IMR-90 (cell line): ENCODE measurements around the gene EXOC5. TPM values are rescaled to one million over a fixed set of nuclear protein-coding genes. Genes with fewer than 3 reads are reported as not detected.

ENCODE experiments used
- ATAC-seq: fragments of 200-7000 bp; cut with Tn5 transposase; 2 replicates; pipeline ENCODE4 v1.9.1; 2020; ENCODE audit warnings: low read depth, mild to moderate bottlenecking, moderate library complexity
- BruUV-seq: library from RNA; stranded (reverse); fragments of 400-500 nt; replicated peaks from 2 replicates; lab custom pipeline; 2021; lab: Mats Ljungman, UMichigan
- CTCF ChIA-PET: fragments of 300-600 bp; formaldehyde crosslinking; extraction: SDS; loops from one replicate; lab custom pipeline; 2021; ENCODE audit warnings: antibody characterized with exemption; lab: Yijun Ruan, JAX
- POLR2A ChIA-PET: fragments of 300-600 bp; sonication (Branson Sonifier 250); formaldehyde crosslinking; loops from one replicate; lab custom pipeline; 2022; ENCODE audit warnings: antibody characterized with exemption; ENCODE audit not compliant: unreplicated experiment; lab: Charles Lee
- DNase-seq: peaks from one replicate; pipeline ENCODE4 v3.0.0; 2013
- H2AFZ ChIP-seq: replicated peaks from 2 replicates; pipeline ENCODE3; 2013; ENCODE audit warnings: low read length, mild to moderate bottlenecking; ENCODE audit not compliant: poor library complexity
- H2AK5ac ChIP-seq: 2 replicates; pipeline ENCODE4 v1.6.1; 2013; ENCODE audit warnings: low read depth, low read length, inconsistent platforms
- H2AK9ac ChIP-seq: replicated peaks from 2 replicates; pipeline ENCODE3; 2013; ENCODE audit warnings: mild to moderate bottlenecking, low read depth, low read length, moderate library complexity; ENCODE audit not compliant: poor library complexity
- H2BK120ac ChIP-seq: 2 replicates; pipeline ENCODE4 v1.6.1; 2013; ENCODE audit warnings: low read depth, low read length, inconsistent platforms
- H2BK15ac ChIP-seq: 3 replicates; pipeline ENCODE4 v1.6.1; 2013; ENCODE audit warnings: low read depth, low read length, inconsistent platforms
- H2BK20ac ChIP-seq: 2 replicates; pipeline ENCODE4 v1.6.1; 2013; ENCODE audit warnings: low read depth, mild to moderate bottlenecking, inconsistent platforms, low read length, moderate library complexity
- H2BK5ac ChIP-seq: 2 replicates; pipeline ENCODE4 v1.6.1; 2013; ENCODE audit warnings: mild to moderate bottlenecking, low read depth, low read length, inconsistent platforms; ENCODE audit not compliant: poor library complexity, severe bottlenecking
- H3K14ac ChIP-seq: replicated peaks from 2 replicates; pipeline ENCODE4 v1.6.1; 2013; ENCODE audit warnings: low read depth, low read length, inconsistent platforms
- H3K18ac ChIP-seq: 2 replicates; pipeline ENCODE4 v1.6.1; 2013; ENCODE audit warnings: low read depth, low read length, control low read depth
- H3K23ac ChIP-seq: 2 replicates; pipeline ENCODE4 v1.6.1; 2013; ENCODE audit warnings: low read depth, low read length, inconsistent platforms
- H3K27ac ChIP-seq: 2 replicates; pipeline ENCODE4 v1.5.1; 2013; ENCODE audit warnings: mild to moderate bottlenecking, control low read depth, low read length; ENCODE audit not compliant: insufficient read depth
- H3K27me3 ChIP-seq: 2 replicates; pipeline ENCODE4 v1.6.1; 2013; ENCODE audit warnings: low read length; ENCODE audit not compliant: control insufficient read depth, insufficient read depth
- H3K36me3 ChIP-seq: 2 replicates; pipeline ENCODE4 v1.6.1; 2013; ENCODE audit warnings: low read length, mixed read lengths; ENCODE audit not compliant: control insufficient read depth, insufficient read depth
- H3K4ac ChIP-seq: 2 replicates; pipeline ENCODE4 v1.6.1; 2013; ENCODE audit warnings: low read depth, low read length, inconsistent platforms
- H3K4me1 ChIP-seq: 2 replicates; pipeline ENCODE4 v1.6.1; 2013; ENCODE audit warnings: low read length, mixed read lengths; ENCODE audit not compliant: control insufficient read depth, insufficient read depth
- H3K4me2 ChIP-seq: 2 replicates; pipeline ENCODE4 v1.6.1; 2013; ENCODE audit warnings: low read depth, mild to moderate bottlenecking, control low read depth, low read length, moderate library complexity
- H3K4me3 ChIP-seq: 2 replicates; pipeline ENCODE4 v1.5.1; 2013; ENCODE audit warnings: low read depth, mild to moderate bottlenecking, control low read depth, low read length, moderate library complexity; ENCODE audit not compliant: insufficient read depth
- H3K56ac ChIP-seq: 2 replicates; pipeline ENCODE4 v1.6.1; 2013; ENCODE audit warnings: low read length, inconsistent platforms; ENCODE audit not compliant: insufficient read depth; ENCODE audit errors: extremely low read depth
- H3K79me1 ChIP-seq, 2 experiments: 2 replicates each; pipeline ENCODE4 v1.6.1; 2013; ENCODE audit warnings: low read length in 2 of 2, inconsistent platforms in 1 of 2, low read depth in 1 of 2
- H3K9ac ChIP-seq: 2 replicates; pipeline ENCODE4 v1.6.1; 2013; ENCODE audit warnings: low read depth, low read length, control low read depth
- H3K9me1 ChIP-seq: 2 replicates; pipeline ENCODE4 v1.6.1; 2013; ENCODE audit warnings: low read length, inconsistent platforms; ENCODE audit not compliant: insufficient read depth
- H3K9me3 ChIP-seq: 2 replicates; pipeline ENCODE4 v1.6.1; 2013; ENCODE audit warnings: low read length; ENCODE audit not compliant: control insufficient read depth, insufficient read depth
- H4K20me1 ChIP-seq: 2 replicates; pipeline ENCODE4 v1.6.1; 2013; ENCODE audit warnings: low read length, inconsistent platforms; ENCODE audit not compliant: insufficient read depth
- H4K5ac ChIP-seq: 2 replicates; pipeline ENCODE4 v1.6.1; 2013; ENCODE audit warnings: mild to moderate bottlenecking, low read depth, low read length, control low read depth
- H4K8ac ChIP-seq, 2 experiments: 2 replicates each; pipeline ENCODE4 v1.6.1; 2013; ENCODE audit warnings: low read depth in 2 of 2, low read length in 2 of 2, control low read depth in 1 of 2, inconsistent platforms in 1 of 2
- H4K91ac ChIP-seq: 2 replicates; pipeline ENCODE4 v1.6.1; 2013; ENCODE audit warnings: low read depth, low read length, inconsistent platforms; ENCODE audit not compliant: insufficient read depth
- MXI1 ChIP-seq: IDR thresholded peaks from 2 replicates; pipeline ENCODE4 v1.6.1; 2012; ENCODE audit warnings: low read depth, mild to moderate bottlenecking, low read length, moderate library complexity, borderline replicate concordance
- WGBS, 2 experiments: methylation state at CpG; one replicate each; pipeline versions ENCODE4 v1.1.5 to v1.1.7; 2013; ENCODE audit warnings: missing lambda C conversion rate in 2 of 2; ENCODE audit not compliant: insufficient read length in 1 of 2; ENCODE audit errors: extremely low coverage in 2 of 2; 5-methylcytosine and 5-hydroxymethylcytosine counted together
- dilution Hi-C: fragments of 300-500 bp; cut with HindIII; formaldehyde crosslinking; loops from one replicate; pipeline ENCODE4 v1.14.3; 2018; ENCODE audit warnings: low sequenced_read_pairs; ENCODE audit not compliant: unreplicated experiment
- in situ Hi-C: fragments of 300-500 bp; cut with MboI; formaldehyde crosslinking; loops from 3 replicates; pipeline ENCODE4 v1.14.3; 2019; ENCODE audit warnings: low sequenced_read_pairs, inconsistent platforms, mixed read lengths
- intact Hi-C: fragments of 100-400 bp; cut with micrococcal nuclease; formaldehyde crosslinking; loops from 2 replicates; pipeline ENCODE4 v1.10.0; 2022
- polyA plus RNA-seq, 3 experiments: library from polyadenylated mRNA; depleted of rRNA; stranded (reverse); fragments of >200 nt; gene quantifications; 2 replicates each; pipeline ENCODE4 v1.2.3, GENCODE V29; 2012; ENCODE audit warnings: low replicate concordance in 1 of 3
- total RNA-seq: library from RNA; depleted of rRNA; stranded (reverse); fragments of >200 nt; gene quantifications from 2 replicates; pipeline ENCODE4 v1.2.3, GENCODE V29; 2012
- TF ChIP-seq, protein P1 (sequence below): conservative IDR thresholded peaks from 2 replicates; pipeline ENCODE4 v1.5.1; 2012; ENCODE audit warnings: mild to moderate bottlenecking, low read depth, low read length, improper control_type of control experiment

Gene EXOC5
- total and polyA plus RNA-seq, 2 of the 4 experiments (the other 2 are of a cell fraction) = 22.4 to 52.5 TPM

GRCh38 chr14:57189070-57189469, 79.6 kb downstream of the EXOC5 start:
- Histone ChIP-seq H3K79me1 (no peaks in the 10 kb centered on the region), H3K56ac (no peak overlapping the region), H3K27ac (no peak overlapping the region), H3K18ac (no peak overlapping the region), H4K8ac (no peak overlapping the region), H2AK9ac (no peak overlapping the region), H3K9ac (no peak overlapping the region), H4K20me1 (no peaks in the 10 kb centered on the region), H4K5ac (no peak overlapping the region), H2BK120ac (no peak overlapping the region), H2AK5ac (no peak overlapping the region), H4K91ac (no peak overlapping the region), H2BK5ac (no peak overlapping the region), H3K4me1 (no peaks in the 10 kb centered on the region), H3K14ac (no peak overlapping the region), H2BK20ac (no peak overlapping the region), H2AFZ (no peak overlapping the region), H2BK15ac (no peak overlapping the region), H3K36me3 (no peaks in the 10 kb centered on the region), H3K23ac (no peak overlapping the region), H3K4me2 (no peak overlapping the region), H3K27me3 (peaks cover 12% of the 10 kb centered on the region), H3K4ac (no peak overlapping the region), H3K9me1 (no peaks in the 10 kb centered on the region), H3K9me3 (no peaks in the 10 kb centered on the region), H3K4me3 (no peak overlapping the region)
- intact Hi-C loops = no loop called here
- ATAC-seq (no peak; the same call in 1 of the 2 replicates), DNase-seq (peak; percentile 11)
- dilution Hi-C loops = no loop called here
- CTCF ChIA-PET = no interaction called here
- no CpG with 5 or more reads among the region's 7 CpGs for WGBS, 2 experiments
- TF ChIP-seq, protein P1, sequence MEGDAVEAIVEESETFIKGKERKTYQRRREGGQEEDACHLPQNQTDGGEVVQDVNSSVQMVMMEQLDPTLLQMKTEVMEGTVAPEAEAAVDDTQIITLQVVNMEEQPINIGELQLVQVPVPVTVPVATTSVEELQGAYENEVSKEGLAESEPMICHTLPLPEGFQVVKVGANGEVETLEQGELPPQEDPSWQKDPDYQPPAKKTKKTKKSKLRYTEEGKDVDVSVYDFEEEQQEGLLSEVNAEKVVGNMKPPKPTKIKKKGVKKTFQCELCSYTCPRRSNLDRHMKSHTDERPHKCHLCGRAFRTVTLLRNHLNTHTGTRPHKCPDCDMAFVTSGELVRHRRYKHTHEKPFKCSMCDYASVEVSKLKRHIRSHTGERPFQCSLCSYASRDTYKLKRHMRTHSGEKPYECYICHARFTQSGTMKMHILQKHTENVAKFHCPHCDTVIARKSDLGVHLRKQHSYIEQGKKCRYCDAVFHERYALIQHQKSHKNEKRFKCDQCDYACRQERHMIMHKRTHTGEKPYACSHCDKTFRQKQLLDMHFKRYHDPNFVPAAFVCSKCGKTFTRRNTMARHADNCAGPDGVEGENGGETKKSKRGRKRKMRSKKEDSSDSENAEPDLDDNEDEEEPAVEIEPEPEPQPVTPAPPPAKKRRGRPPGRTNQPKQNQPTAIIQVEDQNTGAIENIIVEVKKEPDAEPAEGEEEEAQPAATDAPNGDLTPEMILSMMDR = peak; percentile 22; the same call in 1 of the 2 replicates
- TF ChIP-seq MXI1 = no peak
- in situ Hi-C loops = no loop called here
- no TSS peak for BruUV-seq
- POLR2A ChIA-PET = no interaction called here
